Activated effector memory CD4-positive, alpha-beta T cell treated with anti-CD3 and anti-CD28 coated beads, Interleukin-2, amount 50 U/mL, for 16 hours (primary cell): ENCODE results near the gene OR1F1.
"Not testable (repeated sequence)": the region's sequence is repeated elsewhere in the genome, so short reads cannot be mapped to it uniquely, and the experiment has no call there.

Source experiments
- DNase-seq: peaks from one replicate; pipeline ENCODE4 v3.0.0-alpha.2; 2020

OR1F1 gene

DNA sequence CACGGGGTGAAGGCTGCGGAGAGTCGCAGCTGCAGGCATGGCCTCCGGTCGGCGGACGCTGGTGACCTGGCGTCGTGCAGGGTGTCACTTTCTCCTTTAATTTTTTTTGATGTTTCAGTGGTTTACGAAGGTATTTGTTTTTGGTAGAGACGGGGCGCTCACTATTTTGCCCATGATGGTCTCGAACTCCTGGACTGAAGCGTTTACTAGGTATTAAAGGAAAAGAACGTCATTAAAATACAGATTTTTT is 36.1 kb upstream of the OR1F1 start:
- peak; percentile 69 for DNase-seq

- DNase-seq: peak; percentile 92
Measured at GRCh38 chr16:3152277-3152990, 35.6 kb upstream of the OR1F1 start.

GRCh38 chr16:3152991-3153368 is 35.0 kb upstream of the OR1F1 start:
- no peak for DNase-seq

DNA sequence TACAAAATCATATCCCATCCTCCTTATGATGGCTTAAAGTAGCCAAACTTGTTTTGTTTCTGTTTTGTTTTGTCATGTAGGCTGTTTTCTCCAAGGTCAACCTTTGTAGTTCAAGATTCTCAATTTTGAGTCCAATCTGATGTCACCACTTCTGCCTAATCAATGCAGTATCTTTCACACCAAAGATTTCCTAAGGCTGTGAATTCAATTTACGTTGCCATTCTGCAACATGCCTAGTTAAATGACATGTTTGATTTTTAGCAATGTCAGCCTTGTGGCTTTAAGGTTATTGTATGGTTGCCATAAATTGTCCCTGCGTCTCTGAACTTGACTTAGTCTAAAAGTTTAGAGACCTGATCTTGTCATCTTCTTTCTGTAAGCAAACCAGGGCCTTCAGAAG is 32.8 kb upstream of the OR1F1 start:
- DNase-seq: no peak

DNA sequence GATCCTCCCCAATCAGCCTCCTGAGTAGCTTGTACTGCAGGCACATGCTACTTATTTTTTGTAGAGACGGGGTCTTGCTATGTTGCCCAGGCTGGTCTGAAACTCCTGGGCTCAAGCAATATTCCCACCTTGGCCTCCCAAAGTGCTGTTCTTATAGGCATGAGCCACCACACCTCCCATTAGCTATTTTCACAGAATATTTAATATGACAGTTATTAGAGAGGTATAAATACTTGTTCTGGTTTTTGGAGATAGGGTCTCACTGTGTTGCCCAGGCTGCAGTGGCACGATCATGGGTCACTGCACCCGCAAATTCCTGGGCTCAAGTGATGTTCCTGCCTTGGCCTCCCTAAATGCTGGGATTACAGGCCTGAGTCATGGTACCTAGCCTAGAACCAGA is 32.0 kb upstream of the OR1F1 start:
- DNase-seq: no peak

DNA sequence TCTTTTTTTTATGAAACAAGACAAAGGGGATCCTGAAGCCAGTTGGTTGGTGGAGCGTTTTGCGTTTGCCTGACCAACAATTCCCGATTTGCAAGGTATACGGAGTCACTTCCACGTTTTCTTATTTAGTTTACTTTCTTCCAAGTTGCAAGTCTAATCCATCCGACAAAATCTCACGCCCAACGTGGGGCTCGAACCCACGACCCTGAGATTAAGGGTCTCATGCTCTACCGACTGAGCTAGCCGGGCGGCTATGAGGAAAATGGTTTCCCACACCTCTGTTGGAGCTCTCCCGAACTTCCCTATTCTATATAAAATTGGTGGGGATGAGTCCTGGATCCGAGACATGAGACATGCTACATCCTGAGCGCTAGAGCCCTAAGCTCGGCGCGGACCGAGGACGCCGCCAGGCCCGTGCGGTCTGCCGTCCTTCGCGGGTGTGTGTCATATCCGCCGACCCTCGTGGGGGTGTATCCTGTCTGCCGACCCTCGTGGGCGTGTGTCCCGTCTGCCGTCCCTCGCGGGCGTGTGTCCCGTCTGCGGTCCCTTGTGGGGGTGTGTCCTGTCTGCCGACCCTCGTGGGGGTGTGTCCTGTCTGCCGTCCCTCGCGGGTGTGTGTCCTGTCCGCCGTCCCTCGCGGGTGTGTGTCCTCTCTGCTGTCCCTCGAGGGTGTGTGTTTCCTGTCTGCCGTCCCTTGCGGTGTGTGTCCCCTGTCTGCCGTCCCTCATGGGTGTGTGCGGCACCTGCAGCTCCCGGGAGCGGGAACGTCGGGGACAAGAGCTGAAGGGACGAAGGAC is 30.6 kb upstream of the OR1F1 start:
- peak; percentile 80 for DNase-seq

- no peak for DNase-seq
Measured at GRCh38 chr16:3158026-3158509, 29.9 kb upstream of the OR1F1 start.

- peak; percentile 95 for DNase-seq
Measured at GRCh38 chr16:3158510-3159314, 29.3 kb upstream of the OR1F1 start.

DNA sequence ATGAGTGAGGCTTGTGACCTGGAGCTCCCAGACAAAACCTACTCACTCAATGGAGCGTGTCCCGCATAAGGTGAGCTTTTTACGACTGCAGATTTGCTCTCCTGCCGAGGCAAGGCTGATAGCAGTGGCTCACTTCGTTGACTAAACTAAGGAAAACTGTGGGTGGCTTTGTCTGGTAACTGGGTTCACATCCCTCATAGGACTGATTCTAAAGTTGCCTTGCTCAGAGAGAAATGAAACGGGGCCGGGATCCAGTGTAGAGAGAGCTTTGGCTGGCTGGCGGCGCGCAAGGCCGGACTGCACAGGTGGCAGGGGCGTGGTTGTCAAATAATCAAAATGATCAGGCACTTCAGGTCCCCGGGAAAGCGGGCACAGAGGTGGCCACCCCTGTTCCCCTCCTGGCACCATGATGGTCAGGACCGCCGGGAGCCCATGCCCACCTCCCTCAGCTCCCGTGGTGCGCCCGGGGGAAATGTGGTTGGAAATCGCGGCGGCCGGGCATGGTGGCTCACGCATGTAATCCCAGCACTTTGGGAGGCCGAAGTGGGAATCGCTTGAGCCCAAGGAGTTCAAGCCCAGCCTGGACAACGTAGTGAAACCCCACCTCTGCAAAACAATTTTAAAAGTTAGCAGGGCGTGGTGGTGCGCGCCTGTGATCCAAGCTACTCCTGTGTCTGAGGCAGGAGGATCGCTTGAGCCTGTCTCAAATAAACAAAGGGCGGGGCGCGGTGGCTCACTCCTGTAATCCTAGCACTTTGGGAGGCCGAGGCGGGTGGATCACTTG is 26.6 kb upstream of the OR1F1 start:
- DNase-seq: no peak

DNA sequence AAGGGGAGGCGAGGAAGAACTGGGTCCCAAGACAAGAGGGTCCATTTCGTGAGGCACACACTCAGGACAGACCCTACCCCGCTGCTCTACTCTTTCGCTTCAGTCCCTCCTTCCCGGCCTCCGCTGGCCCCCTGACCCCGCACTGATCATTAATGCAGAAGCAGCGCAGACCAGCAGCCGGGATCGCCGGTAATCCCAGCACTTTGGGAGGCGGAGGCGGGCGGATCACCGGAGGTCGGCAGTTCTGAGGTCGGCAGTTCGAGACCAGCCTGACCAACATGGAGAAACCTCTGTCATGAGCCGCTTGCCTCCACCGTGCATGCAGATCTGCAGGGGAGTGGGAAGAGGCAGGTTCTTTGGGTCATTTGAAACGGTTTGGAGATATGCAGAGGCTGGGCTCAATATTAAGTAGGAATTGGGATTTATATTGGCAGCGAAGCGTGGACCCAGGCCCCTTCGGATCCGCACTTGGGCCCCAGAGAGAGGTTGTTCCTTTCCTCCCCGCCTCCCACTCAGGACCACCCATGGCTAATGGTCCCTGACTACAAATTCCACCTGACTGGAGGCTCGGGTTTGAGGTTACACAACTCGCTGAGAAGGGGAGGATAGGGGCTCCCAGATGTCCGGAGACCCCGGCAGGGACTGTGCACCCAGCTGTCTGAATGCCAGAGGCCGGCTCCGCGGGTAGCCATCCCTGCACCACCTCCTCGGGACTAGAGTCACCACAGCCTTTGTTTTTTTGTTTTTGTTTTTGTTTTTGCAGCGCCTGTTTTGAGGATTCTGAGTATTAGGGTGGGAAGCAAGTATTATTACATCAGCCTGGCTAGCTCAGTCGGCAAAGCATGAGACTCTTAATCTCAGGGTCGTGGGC is 23.6 kb upstream of the OR1F1 start:
- no peak for DNase-seq

GRCh38 chr16:3165111-3165822 is 22.7 kb upstream of the OR1F1 start:
- DNase-seq: no peak

- no peak for DNase-seq
Measured at GRCh38 chr16:3166505-3166886, 21.5 kb upstream of the OR1F1 start.

DNA sequence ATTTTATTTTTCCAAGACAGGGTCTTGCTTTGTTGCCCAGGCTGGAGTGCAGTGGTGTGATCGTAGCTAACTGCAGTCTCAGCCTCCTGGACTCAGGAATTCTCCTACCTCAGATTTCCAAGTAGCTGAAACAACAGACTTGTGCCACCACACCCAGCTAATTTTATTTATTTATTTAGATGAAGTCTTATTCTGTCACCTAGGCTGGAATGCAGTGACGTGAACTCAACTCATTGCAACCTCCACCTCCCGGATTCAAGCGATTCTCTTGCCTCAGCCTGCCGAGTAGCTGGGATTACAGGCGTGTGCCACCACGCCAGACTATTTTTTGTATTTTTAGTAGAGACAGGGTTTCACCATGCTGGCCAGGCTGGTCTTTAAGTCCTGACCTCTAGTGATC is 19.3 kb upstream of the OR1F1 start:
- DNase-seq: not testable (repeated sequence)

DNA sequence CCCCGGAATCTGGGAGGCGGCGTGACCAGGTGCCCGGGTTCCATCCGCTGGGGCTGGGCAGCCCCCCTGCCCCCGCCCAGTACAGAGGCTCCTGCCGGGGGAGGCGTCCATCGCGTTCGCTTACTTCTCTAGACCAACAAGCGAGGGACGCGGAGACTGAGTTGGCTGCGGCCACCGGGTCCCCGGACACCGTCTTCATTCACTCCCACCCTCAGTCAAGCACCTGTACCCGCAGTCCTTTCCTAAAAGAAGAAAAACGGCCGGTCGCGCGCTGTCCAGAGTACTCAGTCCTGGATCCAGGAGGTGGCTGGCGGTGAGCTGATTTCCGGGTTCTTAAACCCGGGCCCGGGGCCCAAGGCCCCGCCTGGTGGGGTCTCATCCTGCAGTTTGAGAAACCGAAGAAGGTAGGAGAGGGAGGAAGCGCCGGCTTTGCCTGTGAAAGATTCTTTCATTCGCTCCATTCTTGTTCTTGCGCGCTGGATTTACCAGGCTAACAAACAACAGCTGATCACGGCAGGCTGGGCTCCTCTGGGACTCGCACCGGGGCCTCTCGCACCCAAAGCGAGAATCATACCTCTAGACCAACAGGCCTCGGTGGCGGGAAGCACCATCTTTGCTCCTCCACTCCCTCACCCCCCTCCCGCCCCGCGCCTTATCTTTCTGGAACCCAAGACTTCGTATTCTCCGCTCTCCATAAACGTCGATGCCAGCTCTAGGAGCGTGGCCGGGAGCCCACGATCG is 17.4 kb upstream of the OR1F1 start:
- peak; percentile 68 for DNase-seq

DNA sequence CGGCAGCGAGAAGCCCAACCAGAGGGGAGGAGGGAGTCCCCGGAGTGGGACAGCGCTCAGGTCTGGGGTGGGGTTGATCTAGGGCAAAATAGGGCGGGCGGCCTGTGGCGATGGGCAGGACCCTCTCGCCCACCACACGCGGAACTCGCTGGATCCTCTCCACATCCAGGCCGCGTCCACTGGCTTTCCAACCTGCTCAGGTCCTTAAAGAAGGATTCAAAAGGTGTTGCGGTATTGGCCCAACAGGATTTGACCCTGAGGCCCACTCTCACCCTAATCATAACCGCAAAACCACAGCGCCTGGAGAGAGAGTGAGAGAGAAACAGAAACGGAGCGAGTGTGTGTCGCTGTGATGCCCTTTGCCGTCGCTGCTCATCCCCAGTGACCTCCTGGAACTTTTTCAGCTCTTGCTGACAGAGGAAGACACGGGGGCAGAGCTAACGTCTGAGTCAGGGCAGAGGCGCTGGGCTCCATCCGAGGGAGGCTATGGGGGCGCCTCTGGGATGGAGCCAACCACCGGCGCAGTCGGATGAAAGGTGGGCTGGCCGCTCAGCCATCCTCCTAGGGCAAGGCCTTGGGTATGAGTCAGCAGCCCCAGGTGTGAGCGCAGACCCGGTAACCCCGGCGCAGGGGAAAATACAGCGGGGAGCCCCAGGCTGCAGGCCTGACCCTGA is 16.7 kb upstream of the OR1F1 start:
- peak; percentile 84 for DNase-seq

- DNase-seq: no peak
Measured at GRCh38 chr16:3171855-3172593, 16.0 kb upstream of the OR1F1 start.

DNA sequence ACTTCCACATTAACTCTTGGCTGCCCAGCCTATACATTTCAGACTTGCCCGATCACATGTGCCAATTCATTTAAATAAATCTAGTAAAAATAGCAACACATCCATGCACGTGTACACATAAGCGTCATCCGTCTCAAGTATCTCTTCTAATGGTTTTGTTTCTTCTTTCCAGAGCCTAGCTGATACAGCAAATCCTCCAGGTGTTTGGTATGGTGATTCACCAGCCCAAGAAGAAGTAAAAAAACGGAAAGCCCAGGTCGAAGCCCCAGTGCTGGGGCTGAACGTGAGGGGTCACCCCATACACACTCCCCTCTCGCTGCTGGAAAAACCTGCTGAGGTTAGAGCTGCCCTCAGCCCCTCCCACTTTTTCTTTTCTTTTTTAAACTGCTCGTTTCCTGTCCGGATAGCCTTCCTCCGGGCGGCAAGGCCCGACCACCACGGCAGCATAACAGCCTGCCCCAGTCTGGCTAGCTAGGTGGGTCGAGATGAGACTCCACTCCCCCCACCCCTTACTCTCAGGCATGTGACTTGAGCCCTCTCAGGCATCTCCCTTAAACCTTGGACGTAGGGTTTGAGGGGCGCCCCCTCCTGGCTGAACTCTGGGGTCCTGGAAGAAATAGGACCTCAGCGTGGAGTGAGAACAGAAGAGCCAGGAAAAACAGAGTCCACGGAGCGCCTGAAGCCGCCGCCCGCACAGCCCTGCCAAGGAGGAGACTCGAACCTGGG is 13.9 kb upstream of the OR1F1 start:
- no peak for DNase-seq

- no peak for DNase-seq
Measured at GRCh38 chr16:3174618-3175148, 13.3 kb upstream of the OR1F1 start.
